Effector memory CD4-positive, alpha-beta T cell (primary cell): ENCODE measurements around the gene SESN3.
"Not testable (repeated sequence)": the region's sequence is repeated elsewhere in the genome, so short reads cannot be mapped to it uniquely, and the experiment has no call there.

Source experiments
- DNase-seq, 3 donors: peaks; one replicate each; pipeline ENCODE4 v3.0.0-alpha.2; 2020
- H3K27ac ChIP-seq: 2 replicates; pipeline ENCODE4 v1.7.0; 2013; ENCODE audit warnings: mild to moderate bottlenecking, low read length, moderate library complexity; ENCODE audit not compliant: insufficient read depth, poor library complexity, severe bottlenecking
- H3K27me3 ChIP-seq: replicated peaks from 2 replicates; pipeline ENCODE4 v1.7.0; 2013; ENCODE audit warnings: mild to moderate bottlenecking, low read length; ENCODE audit not compliant: insufficient read depth, control insufficient read depth, poor library complexity, severe bottlenecking
- H3K36me3 ChIP-seq: 2 replicates; pipeline ENCODE4 v1.7.0; 2013; ENCODE audit warnings: mild to moderate bottlenecking, low read length, moderate library complexity; ENCODE audit not compliant: control insufficient read depth, insufficient read depth
- H3K4me1 ChIP-seq: 2 replicates; pipeline ENCODE4 v1.7.0; 2013; ENCODE audit warnings: low read length, mild to moderate bottlenecking; ENCODE audit not compliant: control insufficient read depth, insufficient read depth, poor library complexity, severe bottlenecking
- H3K4me3 ChIP-seq: 2 replicates; pipeline ENCODE4 v1.7.0; 2013; ENCODE audit warnings: low read length, low read depth, mild to moderate bottlenecking; ENCODE audit not compliant: insufficient read depth, poor library complexity, severe bottlenecking
- H3K9me3 ChIP-seq: 2 replicates; pipeline ENCODE4 v1.7.0; 2013; ENCODE audit warnings: mild to moderate bottlenecking, low read length, moderate library complexity; ENCODE audit not compliant: control insufficient read depth

The SESN3 gene

DNA sequence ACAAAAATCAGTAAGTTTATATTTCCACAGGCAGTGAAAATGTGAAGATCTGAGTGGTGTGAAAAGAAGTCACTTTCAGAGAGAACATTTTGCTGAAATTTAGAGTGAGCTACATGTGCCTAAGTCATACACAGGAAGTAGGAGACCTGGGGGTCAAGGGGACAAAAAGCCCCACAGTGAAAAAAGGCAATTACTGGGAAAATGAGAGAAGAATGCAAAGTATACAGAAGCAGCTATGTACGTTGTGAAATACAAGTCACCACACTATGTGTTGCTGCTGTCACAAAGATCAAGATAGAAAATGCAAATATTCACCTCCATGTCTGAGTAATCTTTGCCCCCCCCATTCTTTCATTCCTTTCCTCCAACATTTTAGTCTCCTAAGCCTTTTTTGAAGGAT lies 21.6 kb upstream of the SESN3 start:
- Histone ChIP-seq H3K4me1 (peaks cover 31% of the 10 kb centered on the region), H3K4me3 (no peak overlapping the region), H3K27ac (no peak overlapping the region), H3K27me3 (no peaks in the 10 kb centered on the region), H3K36me3 (no peaks in the 10 kb centered on the region), H3K9me3 (no peaks in the 10 kb centered on the region)
- no peak for DNase-seq

DNA sequence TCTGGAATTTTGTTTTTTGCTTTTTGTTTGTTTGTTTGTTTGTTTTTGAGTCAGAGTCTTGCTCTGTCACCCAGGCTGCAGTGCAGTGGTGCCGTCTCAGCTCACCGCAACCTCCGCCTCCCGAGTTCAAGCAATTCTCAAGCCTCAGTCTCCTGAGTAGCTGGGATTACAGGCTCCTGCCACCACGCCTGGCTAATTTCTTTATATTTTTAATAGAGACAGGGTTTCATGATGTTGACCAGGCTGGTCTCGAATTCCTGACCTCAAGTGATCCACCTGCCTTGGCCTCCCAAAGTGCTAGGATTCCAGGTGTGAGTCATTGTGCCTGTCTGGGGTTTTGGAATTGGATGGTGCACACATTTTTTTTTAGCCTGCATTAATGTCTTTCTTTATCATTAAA lies 20.9 kb upstream of the SESN3 start:
- not testable (repeated sequence) for H3K27ac ChIP-seq, DNase-seq, H3K9me3 ChIP-seq, H3K27me3 ChIP-seq, H3K36me3 ChIP-seq, H3K4me3 ChIP-seq
- peaks cover 30% of the 10 kb centered on the region for H3K4me1 ChIP-seq

DNA sequence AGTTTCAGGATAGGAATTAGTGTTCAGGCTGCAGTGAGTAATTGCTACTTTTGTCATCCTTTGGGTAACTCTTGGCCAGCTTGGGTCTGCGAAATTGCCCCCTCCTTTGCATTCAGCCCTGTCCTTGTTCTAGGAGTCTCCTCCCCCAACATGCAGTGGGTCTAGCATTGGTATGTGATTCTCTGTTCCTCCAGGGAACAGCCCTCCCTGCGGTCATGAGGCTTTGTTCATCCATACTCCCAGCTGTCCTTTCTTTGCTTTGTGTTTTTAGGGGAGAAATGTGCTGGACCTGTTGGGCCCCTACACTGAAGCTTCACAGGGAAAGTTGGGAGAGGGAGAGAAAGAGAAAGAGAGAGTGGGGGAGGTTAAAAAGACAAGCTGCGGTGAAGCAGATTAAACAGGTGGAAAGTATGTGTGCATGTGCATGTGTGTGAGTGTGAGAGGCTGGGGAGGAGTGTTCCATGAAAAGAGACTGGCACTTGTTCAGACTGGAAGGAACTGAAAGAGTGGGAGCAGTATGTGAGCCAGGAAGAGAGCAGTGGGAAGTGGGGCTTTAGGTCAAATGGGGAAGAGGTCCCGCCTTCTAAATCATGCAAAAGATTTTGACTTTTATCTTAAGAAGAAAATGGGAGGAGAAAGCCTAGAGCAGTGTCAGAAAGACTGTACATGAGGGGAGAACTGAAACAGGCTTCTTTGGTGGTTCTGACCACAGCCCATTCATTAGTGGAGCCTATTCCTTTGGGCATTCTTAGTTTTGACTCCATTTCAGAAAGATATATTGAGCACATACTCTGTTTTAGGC lies 17.9 kb upstream of the SESN3 start:
- H3K36me3 ChIP-seq: no peaks in the 10 kb centered on the region
- H3K4me1 ChIP-seq: peaks cover 4% of the 10 kb centered on the region
- no peaks in the 10 kb centered on the region for H3K27me3 ChIP-seq
- no peaks in the 10 kb centered on the region for H3K9me3 ChIP-seq
- H3K4me3 ChIP-seq: no peak overlapping the region
- H3K27ac ChIP-seq: no peak overlapping the region
- no peak for DNase-seq

DNA sequence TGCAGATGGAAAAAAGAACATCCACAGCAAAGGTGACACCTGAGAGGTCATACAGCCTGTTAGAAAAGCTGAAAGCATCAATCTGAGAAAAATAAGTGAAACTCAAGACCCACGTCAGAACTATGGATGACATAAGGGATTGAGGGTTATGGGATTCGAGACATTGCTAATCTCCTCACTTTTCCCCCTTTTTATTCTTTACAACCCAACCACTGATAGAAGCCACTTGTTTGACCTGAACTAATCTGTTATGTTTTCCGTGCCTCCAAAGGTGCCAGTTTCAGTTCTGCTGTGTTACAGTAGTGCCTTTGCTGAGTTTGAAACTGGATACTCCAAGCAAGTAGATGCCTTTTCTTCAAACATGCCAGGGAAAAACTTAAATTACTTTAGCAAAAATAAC lies 16.9 kb upstream of the SESN3 start:
- Histone ChIP-seq H3K4me1 (no peaks in the 10 kb centered on the region), H3K27ac (no peak overlapping the region), H3K36me3 (no peaks in the 10 kb centered on the region), H3K4me3 (no peak overlapping the region), H3K9me3 (no peaks in the 10 kb centered on the region), H3K27me3 (no peaks in the 10 kb centered on the region)
- DNase-seq: no peak

DNA sequence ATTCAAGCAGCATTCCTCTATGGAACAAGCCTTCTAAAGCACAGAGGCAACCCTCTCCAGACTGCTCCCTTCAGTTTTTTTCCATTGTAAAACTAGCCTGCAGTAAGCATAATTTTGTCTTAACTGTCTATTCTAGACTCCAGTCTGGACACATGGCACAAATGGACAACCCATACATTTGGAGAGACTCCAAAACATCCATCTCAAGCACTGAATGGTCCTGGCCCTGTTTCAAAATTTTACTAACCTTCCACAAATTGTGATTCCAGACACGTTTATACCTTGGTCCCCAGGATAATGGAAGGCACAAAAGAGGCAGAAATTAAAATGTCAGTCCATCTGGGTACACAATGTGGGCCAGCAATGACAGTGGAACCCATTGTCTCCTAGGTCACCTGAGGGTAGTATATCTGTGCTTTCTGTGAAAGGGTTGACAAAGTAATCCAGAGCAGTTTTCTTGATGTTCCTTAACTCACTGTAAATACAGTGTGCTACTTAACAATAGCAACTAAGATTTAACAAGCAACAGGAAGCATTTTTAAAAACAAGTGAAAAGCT lies 16.2 kb upstream of the SESN3 start:
- H3K4me3 ChIP-seq: no peak overlapping the region
- no peak for DNase-seq
- no peak overlapping the region for H3K27ac ChIP-seq
- H3K36me3 ChIP-seq: no peaks in the 10 kb centered on the region
- H3K4me1 ChIP-seq: no peaks in the 10 kb centered on the region
- no peaks in the 10 kb centered on the region for H3K9me3 ChIP-seq
- no peaks in the 10 kb centered on the region for H3K27me3 ChIP-seq

DNA sequence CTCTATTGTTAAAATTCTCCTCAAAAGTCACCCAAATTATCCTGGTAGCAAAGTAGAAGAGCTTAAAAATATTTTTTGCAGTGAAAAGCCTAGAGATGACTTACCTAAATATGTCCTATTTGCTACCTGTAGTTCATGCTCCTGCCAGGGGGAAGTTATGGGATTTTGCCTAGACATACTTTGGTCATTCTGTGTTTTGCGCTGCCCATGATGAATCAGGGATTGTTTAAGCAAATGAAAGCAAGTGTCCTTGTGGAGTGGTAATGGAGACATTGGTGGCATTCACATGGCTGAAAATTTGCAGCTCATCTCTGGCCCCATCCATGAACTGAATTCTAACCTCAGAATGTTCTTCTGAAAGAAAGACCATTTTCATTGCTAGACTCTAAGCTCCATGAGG lies 14.6 kb upstream of the SESN3 start:
- no peak for DNase-seq

DNA sequence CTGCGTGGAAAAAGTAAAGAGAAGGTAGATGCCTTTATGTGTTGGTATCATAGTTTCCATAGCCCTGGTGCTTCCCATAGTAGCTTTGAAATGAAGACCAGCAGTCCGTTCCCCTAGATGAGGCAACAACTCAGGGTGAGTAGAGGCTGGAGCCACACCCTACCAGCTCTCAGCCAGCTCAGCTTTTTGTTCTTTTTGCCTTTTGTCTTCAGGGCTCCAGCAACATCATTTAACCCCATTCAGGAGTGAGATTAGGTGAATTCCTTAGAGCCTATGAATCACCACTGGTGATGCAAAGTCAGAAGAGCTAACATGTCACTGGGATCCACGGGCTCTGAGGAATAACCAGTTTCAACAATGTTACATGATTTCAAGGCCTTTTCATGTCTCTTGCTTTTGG lies 14.0 kb upstream of the SESN3 start:
- no peaks in the 10 kb centered on the region for H3K9me3 ChIP-seq
- DNase-seq: no peak
- no peaks in the 10 kb centered on the region for H3K27me3 ChIP-seq
- no peak overlapping the region for H3K4me3 ChIP-seq
- H3K36me3 ChIP-seq: no peaks in the 10 kb centered on the region
- no peaks in the 10 kb centered on the region for H3K4me1 ChIP-seq
- H3K27ac ChIP-seq: no peak overlapping the region

More for the DNA sequence above, 14.6 kb upstream of the SESN3 start:
- no peaks in the 10 kb centered on the region for H3K27me3 ChIP-seq
- H3K4me1 ChIP-seq: no peaks in the 10 kb centered on the region
- no peak overlapping the region for H3K27ac ChIP-seq
- H3K9me3 ChIP-seq: no peaks in the 10 kb centered on the region
- no peak overlapping the region for H3K4me3 ChIP-seq
- H3K36me3 ChIP-seq: no peaks in the 10 kb centered on the region

DNA sequence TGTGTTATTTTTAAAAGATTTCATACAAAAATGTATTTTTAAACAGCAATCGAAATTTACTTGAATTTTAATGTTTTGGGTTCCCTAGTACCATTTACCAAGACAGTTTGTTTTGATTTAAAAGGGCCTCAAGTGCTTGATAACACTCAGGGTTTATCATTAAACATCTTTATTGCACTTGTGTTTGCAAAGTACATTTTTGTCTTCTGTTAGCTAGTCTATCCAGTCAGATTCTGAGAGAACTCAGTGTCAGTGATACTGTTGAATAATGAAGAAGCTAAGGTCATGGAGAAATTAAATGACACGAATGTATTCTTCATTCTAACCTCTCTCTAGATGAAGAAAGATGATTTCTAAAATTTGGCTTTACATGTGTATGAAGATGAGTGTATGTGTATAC lies 12.7 kb upstream of the SESN3 start:
- H3K9me3 ChIP-seq: no peaks in the 10 kb centered on the region
- H3K27me3 ChIP-seq: no peaks in the 10 kb centered on the region
- no peaks in the 10 kb centered on the region for H3K4me1 ChIP-seq
- no peak for DNase-seq
- no peak overlapping the region for H3K4me3 ChIP-seq
- no peaks in the 10 kb centered on the region for H3K36me3 ChIP-seq
- H3K27ac ChIP-seq: no peak overlapping the region

DNA sequence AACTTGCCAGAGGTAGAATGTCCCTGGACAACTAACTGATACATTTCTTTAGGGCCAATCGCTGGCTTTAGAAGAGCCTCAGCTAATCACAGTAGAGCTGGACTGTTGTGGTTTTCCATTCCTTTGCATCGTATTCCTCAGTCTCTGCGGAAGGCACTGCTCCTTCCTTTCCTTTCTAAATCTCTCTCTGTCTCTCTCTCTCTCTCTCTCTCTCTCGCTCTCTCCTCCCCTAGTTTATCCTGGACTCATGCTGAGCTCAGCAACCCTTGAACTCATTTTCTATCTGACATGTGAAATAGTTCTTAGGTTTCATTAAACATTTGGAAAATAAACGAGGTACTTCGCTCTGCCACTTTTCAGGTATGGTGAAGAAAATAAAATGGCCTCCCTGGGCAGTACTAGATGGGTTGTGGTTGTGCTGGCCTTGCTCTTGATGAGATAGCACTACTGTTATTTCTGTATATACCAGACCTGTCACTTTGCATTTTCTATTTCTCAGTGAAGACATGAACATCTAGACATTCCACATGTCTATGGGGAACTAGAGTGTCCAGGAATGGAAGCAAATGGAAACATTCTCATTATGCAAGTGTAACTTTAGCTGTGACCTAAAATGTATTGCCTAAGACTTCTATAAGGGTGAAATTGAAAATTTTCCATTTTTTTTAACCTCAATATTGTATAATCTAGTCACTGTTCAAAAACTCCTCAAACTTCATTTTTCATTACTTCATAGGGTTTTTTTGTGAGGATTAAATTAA lies 12.0 kb upstream of the SESN3 start:
- Histone ChIP-seq H3K4me1 (no peaks in the 10 kb centered on the region), H3K27me3 (no peaks in the 10 kb centered on the region), H3K36me3 (no peaks in the 10 kb centered on the region), H3K27ac (no peak overlapping the region), H3K9me3 (no peaks in the 10 kb centered on the region), H3K4me3 (no peak overlapping the region)
- no peak for DNase-seq
